GM19035 (cell line): Measurements from ENCODE around the gene ALG12.

Experiments used
- ATAC-seq: cut with Tn5 transposase; IDR thresholded peaks from one replicate; pipeline ENCODE4 v1.9.1; 2021; ENCODE audit not compliant: unreplicated experiment

ALG12 gene

DNA sequence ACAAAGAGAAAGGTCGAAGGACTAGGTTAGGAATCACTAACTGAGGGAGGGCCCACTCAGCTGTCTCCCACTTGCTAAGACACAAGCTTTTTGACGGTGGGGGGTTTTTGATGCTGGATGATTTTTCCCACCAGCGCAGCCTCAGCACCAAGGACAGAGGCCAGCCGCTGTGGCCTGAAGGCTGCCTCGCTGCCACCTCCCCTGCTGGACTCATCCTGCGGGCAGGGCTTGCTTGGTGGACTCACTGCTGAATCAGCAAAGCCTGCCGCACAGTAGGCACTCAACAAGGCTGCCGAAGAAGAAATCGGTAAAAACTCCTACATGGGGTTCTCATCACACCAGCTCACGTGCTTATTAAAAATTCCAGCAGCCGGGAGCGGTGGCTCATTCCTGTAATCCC is 2.6 kb downstream of the ALG12 start:
- no peak for ATAC-seq

DNA sequence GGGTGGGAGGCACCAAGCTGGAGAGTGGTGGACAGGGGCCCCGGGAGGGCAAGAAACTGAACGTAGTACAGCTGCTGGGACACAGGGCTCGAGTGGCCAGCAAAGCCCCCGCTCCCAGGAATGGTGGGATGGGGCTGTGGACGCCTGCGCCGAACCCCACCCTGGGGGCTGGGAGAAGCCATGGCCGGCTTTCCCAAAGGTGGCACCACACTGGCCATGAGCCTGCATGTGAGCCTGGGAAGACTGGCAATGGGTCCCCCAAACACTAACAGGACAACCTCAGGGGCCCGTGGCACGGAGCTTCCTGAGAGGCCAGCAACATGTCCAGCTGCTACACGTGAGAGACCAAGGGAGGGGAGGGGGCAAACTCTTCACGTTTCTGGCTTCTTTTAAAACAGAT is 4.0 kb downstream of the ALG12 start:
- no peak for ATAC-seq

DNA sequence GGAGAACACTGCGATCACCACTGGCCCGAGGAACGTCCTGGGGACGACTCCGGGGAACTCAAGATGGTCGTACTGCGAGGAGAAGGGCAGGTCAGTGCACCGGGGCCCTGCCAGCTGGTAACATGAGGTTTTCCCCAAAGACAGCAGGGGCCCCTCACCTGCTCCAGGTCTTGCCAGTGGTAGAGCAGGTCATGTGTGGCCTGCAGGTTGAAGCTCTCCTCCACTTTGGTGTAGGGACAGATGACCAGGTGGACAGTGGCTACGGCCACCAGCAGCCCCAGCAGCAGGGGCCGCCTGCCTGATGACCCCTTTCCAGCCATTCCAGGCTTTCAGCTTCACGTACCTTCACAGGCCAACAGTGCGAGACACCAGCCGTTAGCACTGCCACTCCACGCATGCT is 4.8 kb downstream of the ALG12 start:
- ATAC-seq = no peak

DNA sequence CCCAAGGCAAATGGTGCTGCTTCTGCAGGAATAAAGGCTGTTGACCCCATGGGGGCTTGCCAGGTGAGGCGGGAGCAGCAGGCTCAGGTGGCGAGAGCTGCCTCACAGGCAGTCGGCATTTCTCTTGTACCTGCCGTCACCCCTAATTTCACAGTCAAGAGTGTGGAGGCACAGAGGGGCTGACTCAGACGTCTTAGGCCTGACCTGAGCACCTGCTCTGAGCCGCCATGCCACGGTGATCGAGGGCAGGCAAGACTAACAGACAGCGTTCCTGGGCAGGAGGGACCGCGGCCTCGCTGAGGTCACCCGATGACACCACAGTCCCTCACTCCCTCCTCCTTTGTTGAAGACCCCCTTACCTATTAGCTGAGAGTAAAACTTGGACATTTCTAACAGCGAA is 5.2 kb downstream of the ALG12 start:
- ATAC-seq = no peak

DNA sequence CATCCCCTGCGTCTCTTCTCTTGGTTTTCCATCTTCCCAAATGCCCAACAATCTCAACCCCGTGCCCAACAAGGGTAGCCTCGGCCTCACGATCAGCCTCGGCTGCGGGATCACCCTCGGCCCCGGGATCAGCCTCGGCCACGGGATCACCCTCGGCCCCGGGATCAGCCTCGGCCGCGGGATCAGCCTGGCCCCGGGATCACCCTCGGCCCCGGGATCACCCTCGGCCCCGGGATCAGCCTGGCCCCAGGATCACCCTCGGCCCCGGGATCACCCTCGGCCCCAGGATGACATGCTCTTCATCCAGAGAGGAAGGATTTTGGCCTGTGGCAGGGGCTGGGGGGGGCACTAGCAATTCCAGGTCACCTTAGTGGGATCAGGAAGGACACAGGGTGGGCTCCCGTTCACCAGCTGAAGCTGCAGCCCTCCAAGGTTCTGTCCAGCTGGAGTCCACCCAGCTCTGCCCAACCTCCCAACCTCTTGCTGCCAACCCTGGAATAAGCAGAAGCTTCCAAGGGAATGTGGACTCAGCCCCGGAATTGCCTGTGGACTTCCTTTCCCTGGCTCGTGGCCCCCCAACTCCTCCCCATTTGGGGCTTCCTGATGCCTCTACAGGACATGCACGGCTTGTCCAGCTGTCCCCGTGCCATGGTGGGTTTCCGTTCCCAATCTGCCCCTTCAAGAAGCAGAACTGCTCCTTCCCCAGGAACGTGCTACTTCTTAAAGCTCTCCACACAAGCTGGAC is 6.2 kb downstream of the ALG12 start:
- ATAC-seq = no peak

DNA sequence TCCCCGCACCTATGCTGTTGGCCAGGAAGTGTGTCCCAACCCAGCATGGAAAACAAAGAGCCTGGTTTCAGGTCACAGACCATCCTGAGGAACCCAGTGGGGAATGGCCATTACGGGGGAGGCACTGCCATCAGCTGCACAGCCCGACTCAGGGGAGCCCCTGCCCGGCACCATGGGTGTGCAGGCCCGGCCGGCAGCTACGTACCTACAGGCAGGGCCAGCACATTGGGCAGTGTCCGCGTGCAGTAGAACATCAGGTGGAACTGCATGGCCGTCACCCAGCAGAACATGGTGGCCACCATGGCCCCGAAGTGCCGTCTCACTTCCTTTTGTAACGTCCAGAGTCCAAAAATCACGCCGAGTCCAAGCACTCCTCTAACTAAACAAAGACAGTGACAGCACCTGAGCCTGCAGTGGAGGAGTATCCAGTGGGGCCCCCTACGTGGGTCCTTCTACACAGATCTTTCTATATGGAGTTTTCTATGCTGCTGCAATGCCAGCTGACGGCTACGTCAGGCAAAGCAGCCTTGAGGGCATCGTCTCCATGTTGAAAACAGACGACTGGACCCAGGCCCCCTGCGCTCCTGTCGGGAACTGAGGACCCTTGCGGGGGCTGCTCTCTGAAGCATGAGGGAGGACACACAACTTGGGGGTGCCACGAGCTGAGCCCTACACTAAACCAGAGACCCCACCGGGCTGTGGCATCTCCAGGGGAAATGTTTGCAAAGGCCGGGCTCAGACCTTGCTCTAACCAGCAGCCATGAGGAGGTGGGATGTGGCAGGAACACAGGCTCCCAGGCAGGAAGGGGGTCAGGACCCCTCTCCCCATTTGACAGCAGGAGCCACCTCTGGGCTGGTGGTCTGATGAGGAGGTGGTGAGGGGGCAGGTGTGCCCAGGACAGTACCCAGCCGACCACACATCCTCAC is 7.7 kb downstream of the ALG12 start:
- ATAC-seq = no peak

DNA sequence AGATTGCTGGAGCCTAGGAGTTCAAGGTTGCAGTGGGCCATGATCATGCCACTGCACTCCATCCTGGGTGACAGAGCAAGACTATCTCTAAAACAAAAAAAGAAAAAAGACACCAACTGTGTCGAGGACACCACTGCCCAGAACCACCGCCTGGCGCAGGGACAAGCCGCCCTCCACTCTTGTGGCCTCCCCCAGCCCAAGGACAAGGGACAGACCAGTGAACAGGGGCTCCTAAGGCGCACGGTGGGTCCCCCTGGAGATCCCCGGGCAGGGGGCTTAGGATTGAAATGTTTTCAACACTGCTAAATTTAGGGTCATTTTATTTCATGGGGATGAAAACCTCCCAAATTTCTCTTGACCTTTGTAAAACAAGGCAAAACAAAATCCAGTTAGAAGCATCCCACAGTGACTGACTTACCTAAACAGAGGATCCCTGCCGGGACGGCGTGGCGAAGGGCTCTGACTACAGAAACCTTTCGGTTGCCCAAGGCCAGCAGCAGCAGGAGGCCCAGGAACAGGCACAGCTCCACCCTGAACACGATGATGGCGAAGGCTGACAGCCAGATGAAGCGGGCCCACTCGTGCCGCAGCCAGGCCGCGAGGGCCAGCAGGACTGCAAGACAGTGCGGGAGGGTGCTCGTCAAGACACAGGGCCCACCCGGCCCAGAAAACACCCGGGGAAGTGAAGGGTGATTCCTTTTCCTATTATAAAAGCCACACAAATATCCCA is 8.6 kb downstream of the ALG12 start:
- ATAC-seq = no peak

DNA sequence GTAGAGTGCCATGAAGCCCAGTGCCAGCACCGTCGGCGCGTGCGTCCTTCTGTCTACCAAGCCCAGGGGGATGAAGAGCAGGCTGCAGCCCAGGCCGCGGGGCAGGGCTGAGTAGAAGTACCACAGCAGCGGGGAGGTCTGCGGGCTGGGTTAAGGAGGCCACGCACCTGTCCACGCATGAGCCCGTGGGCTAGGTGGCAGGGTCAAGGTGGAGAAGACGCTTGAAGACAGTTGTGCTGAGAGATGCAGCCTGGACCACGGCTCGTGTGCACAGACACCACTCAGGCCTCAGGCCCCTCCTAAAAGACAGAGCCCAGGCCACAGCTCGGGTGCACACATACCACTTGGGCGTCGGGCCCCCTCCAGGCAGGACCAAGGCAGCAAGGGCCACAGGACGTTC is 10.4 kb downstream of the ALG12 start:
- ATAC-seq = no peak

DNA sequence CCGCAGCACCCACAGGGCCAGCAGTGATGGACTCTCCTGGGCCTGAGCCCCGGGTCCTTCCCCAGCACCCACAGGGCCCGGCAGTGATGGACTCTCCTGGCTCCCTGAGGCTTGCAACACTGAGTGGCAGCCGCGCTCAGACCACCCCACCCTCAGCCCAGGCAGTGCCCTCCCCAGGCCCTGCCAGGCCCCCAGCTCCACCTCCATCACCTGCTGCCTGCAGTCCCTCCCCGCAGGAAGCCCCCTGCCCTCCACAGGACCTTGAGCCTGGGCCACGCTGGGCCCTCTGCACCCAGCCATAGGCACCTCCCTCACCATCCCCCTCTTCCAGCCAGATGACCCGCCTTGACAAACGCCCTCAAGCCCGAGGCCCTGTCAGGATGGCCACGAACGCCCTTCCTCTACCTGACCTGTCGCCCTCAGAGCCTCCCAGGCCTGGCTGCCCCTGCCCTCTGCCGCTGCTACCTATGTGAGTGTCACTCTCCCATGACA is 11.4 kb downstream of the ALG12 start:
- ATAC-seq = no peak

DNA sequence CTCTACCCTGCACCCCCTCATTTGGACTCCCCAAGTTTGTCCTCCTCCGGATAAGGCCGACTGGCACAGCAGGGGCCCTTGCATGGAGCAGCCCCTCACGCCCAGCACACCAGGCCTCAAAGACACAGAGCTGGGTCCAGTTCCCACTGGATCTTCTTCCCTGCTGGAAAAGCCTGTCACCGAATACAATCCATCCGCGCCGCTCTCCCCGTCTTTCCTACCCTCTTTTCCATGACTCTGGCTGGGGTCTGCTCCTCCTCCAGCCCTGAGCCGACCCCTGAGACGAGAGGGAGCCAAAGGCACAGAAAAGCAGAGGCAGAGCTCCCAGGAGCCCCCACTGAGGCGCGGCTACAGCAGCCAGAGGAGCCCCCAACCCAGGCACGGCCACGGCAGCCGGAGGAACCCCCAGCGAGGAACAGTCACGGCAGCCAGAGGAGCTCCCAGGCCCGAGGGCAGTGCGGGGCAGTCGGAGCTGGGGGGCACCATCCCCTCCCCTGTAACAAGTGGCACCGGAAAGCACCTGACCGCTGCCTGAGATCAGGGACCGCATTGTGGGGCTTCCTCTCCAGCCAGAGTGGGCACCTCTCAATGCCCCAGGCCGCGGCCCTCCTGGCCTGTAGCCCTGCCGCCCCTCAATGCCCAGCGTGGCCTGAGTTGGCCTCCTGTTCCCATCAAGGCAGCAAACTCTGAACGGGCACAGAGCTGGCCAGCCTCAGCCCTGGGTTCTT is 12.0 kb downstream of the ALG12 start:
- no peak for ATAC-seq

DNA sequence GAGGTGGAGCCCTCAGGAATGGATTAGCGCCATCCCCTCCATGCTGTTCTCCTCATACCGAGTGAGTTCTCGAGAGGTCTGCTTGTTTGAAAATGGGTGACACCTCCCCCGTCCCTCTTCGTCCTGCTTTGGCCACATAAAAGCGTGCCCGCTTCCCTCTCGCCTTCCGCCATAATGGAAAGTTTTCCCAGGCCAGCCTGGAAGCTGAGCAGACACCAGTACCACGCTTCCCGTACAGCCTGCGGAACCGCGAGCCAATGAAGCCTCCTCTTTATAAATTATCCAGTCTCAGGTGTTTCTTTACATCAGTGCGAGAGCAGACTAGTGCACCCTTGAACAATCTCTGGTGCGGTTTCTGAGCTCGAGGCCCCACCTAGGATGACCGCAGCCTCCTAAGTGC is 12.8 kb downstream of the ALG12 start:
- ATAC-seq = no peak

DNA sequence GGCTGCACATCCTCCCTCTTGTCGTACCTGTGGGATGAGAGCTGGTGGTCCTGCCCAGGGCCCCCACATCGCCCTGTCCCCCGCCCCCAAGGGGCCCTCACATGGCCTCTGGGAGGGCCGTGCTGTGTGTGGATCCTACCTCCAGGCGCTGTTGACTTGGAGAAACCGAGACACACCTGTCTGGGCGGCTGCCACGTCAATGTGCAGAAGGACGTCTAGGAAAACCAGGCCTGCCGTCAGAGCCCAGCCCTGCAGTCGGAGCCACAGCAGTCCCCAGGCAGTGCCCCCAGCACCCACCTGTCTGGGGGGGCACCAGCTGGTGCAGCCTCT is 14.2 kb downstream of the ALG12 start:
- ATAC-seq = no peak

DNA sequence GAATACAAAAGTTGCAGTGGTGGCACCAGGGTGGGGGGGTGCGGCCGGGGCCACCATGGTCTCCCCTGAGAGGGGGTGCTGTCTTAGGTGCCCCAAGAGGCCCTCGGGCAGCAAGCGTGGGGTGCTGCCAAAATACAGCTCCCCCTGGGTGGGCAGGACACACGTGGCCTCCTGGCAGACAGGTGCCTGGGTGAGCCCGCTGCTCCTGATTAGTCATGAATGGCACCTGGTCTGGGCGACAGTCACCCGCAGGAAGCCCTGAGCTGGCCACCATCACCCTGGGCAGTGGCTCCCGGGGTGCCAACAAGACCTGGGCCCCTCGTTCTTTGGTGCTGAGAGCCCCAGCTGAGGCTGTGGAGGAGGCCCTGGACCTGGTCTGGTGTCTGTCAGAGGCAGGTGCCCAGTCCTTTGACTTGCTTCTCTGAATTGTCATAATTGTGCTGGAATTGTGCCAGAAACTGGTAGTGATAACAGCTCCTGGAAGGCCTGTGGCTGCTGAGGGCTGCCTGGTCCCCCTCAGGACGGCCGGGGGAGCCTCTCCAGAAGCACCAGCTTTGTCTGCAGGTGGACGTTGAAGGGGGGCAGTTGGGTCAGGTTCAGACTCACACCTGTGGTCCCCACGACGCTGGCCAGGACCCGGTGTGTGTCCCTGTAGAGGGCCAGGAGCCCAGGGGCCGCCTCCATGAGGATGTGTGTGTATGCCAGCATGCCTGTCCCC is 14.8 kb downstream of the ALG12 start:
- ATAC-seq = no peak

DNA sequence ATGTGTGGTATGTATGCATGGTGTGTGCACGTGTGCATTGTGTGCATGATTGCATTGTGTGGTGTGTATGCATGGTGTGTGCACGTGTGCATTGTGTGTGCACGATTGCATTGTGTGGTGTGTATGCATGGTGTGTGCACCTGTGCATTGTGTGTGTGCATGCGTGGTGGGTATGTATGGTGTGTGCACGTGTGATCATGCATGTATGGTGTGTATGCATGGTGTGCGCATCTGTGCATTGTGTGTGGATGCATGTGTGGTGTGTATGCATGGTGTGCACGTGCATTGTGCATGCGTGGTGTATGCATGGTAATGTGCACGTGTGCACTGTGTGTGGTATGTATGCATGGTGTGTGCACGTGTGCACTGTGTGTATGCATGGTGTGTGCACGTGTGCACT is 16.8 kb downstream of the ALG12 start:
- ATAC-seq = no peak

DNA sequence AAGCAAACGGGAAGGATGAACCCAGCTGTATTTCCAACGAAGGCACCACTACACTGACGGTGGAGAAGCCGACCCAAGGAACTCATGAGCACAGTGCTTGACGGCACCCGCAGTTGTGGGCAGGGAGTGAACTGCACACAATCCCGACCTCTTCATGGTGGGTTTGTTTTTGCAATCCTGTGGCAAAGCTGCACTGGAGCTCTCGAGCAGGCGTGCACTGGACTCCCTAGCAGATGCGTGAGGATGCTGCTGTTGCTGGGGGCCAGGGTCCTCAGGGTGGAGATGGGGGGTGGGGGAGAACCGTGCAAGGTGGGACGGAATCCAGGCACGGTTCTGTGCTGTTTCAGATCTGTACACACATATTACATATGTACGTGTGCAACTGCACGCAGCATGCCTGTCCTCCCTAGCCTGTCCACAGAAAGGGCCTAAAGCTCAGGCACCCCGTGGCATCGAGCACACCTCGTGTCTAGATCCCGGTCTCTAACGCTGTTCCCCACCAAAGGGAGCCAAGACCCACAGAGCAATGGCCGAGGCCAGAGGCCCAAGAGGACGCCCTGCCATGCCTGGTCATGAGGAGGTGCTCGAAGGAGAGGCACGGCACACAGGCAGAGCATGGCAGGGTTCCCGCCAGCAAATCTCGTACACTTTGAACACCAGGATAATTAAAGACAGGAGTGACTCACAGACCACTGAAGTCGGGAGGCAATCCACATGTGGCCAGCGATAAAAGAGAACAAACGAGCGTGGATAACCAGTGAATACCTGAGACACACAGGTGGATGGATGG is 17.6 kb downstream of the ALG12 start:
- ATAC-seq = no peak

DNA sequence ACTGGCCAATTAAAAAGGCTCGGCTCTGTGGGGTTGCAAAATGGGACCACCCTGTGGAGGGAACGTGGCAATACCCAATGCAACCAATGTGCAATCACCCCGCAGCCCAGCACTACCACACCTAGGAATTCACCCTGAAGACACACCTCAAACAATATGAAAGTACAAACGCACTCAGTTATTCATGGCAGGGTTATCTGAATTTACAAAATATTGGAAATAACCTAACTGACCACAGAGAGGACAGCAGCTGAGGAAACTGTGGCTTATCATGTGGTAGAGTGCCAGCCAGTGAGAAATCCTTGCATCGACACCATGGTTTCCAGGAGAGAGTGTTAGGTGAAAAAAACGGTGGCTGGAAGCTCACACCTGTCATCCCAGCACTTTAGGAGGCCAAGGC is 18.7 kb downstream of the ALG12 start:
- ATAC-seq = no peak

DNA sequence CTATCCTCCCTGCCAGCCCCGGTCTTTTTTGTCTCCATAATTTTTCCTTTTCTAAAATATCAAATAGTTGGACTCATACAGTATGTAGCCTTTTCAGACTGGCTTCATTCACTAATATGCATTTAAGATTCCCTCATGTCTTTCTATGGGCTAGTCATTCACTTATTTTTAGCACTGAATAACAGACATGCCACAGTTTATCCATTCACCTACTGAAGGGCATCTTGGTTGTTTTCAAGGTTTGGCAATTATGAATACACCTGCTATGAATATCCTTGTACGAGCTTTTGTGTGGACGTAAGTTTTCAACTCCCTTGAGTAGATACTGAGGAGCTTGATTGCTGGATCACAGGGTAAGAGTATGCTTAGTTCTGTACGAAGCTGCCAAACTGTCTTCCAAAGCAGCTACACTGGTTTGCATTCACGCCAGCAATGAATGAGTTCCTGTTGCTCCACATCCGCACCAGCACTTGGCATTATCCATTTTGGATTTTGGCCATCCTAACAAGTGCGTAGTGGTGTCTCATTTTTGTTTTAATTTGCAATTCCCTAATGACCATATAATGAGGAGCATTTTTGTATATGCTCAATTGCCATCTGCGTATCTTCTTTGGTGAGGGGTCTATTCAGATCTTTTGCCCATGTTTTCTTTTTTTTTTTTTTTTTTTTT is 21.1 kb downstream of the ALG12 start:
- ATAC-seq = no peak

DNA sequence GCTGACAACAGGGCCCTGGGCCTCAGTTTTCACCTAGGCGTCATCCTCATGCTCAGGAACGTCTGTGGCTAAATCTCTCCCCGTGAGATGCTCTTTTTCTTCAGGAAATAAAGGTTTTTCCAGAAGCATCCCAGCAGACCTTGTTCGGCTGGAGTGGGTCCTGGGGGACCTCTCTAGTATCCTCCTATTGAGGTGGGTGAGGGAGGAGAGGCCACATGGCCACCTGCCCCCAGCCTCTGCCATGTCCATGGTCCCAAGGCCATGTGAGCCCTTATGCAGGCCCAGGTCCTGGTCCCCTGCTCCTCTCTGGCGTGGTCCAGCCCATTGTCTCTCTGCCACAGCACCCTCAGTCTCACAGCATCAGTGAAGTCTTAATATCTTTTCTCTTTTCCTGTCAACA is 22.0 kb downstream of the ALG12 start:
- ATAC-seq = no peak
